SJSA1 (cell line): ENCODE results near the gene ISCA1. TPM values are rescaled to one million over a fixed set of nuclear protein-coding genes. Genes with fewer than 3 reads are reported as not detected.
A peak's percentile ranks its signal among the peaks of the same experiment; 100 is the strongest.
"Not testable (repeated sequence)": the region's sequence is repeated elsewhere in the genome, so short reads cannot be mapped to it uniquely, and the experiment has no call there.

Experiments used
- DNase-seq, 2 experiments: peaks; one replicate each; pipeline ENCODE4 v3.0.0-alpha.2; 2015 to 2020; ENCODE audit warnings: low spot score in 2 of 2, low read depth in 1 of 2
- H3K27ac ChIP-seq: fragments of 250-450 bp; sonication (Bioruptor Pico); 2 replicates; pipeline ENCODE4 v1.5.1; 2020; ENCODE audit warnings: mild to moderate bottlenecking, moderate library complexity
- H3K27me3 ChIP-seq: fragments of 250-450 bp; sonication (Bioruptor Pico); replicated peaks from 2 replicates; pipeline ENCODE4 v1.5.1; 2020; ENCODE audit warnings: mild to moderate bottlenecking, moderate library complexity
- H3K36me3 ChIP-seq: fragments of 250-450 bp; sonication (Bioruptor Pico); 2 replicates; pipeline ENCODE4 v1.5.1; 2020; ENCODE audit warnings: mild to moderate bottlenecking
- H3K4me1 ChIP-seq: fragments of 250-450 bp; sonication (Bioruptor Pico); replicated peaks from 2 replicates; pipeline ENCODE4 v1.6.1; 2021; ENCODE audit warnings: mild to moderate bottlenecking
- H3K4me3 ChIP-seq: fragments of 250-450 bp; sonication (Bioruptor Pico); 2 replicates; pipeline ENCODE4 v1.5.1; 2020; ENCODE audit warnings: mild to moderate bottlenecking
- H3K9me3 ChIP-seq: fragments of 250-450 bp; sonication (Bioruptor Pico); replicated peaks from 2 replicates; pipeline ENCODE4 v1.5.1; 2020; ENCODE audit warnings: mild to moderate bottlenecking
- total RNA-seq: library from RNA; depleted of rRNA; stranded (reverse); fragments of >200 nt; shearing (Covaris generic); gene quantifications from 2 replicates; pipeline ENCODE4 v1.2.3, GENCODE V29; 2014; rRNA removed

Gene ISCA1
- total RNA-seq = 41.9 and 60.0 TPM in 2 replicates

DNA sequence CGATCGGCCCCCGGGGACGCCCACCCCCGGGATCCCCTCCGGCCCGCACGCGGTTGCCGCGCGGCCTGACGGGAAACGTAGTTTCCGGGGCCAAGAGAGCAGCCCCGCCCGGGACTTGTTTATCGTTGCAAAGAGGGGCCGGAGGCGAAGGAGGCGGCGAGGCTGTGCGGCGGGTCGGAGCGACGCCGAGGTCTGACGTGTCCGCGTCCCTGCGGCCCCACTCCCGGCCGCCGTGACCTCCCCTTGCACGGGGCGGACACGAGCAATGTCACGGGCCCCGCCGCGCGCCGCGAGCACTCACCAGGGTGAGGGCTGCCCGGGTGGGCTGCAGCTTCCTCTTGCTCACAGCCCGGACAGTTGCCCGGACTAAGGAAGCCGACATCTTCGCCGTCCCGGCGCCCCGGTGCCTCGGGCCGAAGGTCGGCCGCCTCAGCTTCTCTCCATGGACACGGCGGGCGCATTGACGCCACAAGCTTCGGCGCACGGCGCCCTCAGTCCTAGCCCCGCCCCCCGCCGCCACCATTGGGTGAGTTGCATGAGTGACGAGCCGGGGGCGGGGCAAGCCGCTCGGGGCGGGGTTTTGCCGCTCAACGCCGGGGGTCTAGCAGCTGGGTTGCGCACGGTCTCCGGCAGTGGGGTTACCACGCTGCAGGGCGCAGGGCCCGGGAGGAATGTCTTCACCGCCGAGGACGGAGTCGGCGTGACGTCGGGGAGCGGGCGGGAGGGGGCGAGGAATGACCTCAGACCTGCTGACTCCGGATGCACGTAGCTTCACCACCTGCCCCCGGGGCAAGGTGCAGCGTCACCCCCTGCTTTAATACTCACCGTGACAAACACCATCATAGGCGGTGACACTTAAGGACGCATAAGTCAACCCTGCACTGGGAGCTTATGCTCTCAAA is at the start of gene ISCA1:
Gene ISCA1 (minus strand): TSS at position 462 of the 902 bp plus-strand sequence. CDS start 80 bp downstream, at position 382.
- H3K36me3 ChIP-seq = peaks cover 28% of the 10 kb centered on the region

DNA sequence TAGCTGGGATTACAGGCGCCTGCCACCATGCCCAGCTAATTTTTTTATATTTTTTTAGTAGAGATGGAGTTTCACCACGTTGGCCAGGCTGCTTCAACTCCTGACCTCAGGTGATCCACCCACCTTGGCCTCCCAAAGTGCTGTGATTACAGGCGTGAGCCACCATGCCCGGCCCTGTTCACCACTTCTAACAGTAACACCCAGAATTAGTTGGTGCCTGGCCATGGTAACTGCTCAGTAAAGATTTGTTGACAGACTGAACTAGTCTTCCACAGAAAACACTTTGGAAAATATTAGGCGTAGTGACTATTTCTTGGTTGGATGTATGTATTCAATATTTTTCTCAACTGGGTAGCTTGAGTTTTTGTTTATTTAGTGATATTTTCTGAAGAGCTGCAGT is 47.8 kb upstream of the ISCA1 start:
- DNase-seq = no peak
- H3K9me3 ChIP-seq = no peaks in the 10 kb centered on the region
- no peak overlapping the region for H3K4me3 ChIP-seq
- H3K27ac ChIP-seq = no peak overlapping the region
- peaks cover 82% of the 10 kb centered on the region for H3K36me3 ChIP-seq
- H3K4me1 ChIP-seq = peaks cover 40% of the 10 kb centered on the region
- H3K27me3 ChIP-seq = no peaks in the 10 kb centered on the region

More for the DNA sequence above, at the start of gene ISCA1:
- H3K4me3 ChIP-seq = peak within 1 kb of the TSS; percentile 88
- peak; percentile 93 to 97 for DNase-seq
- H3K9me3 ChIP-seq = no peaks in the 10 kb centered on the region
- H3K27ac ChIP-seq = peak within 1 kb of the TSS; percentile 93
- H3K4me1 ChIP-seq = peaks cover 16% of the 10 kb centered on the region
- no peaks in the 10 kb centered on the region for H3K27me3 ChIP-seq

- H3K4me3 ChIP-seq = no peak overlapping the region
- no peaks in the 10 kb centered on the region for H3K27me3 ChIP-seq
- no peak overlapping the region for H3K27ac ChIP-seq
- DNase-seq = no peak
- no peaks in the 10 kb centered on the region for H3K9me3 ChIP-seq
- H3K4me1 ChIP-seq = peaks cover 41% of the 10 kb centered on the region
- peaks cover 78% of the 10 kb centered on the region for H3K36me3 ChIP-seq
Measured at GRCh38 chr9:86329649-86330048, 47.3 kb upstream of the ISCA1 start.

GRCh38 chr9:86328156-86328555 is 45.8 kb upstream of the ISCA1 start:
- Histone ChIP-seq H3K4me3 (no peak overlapping the region), H3K36me3 (peaks cover 78% of the 10 kb centered on the region)

GRCh38 chr9:86326536-86326935 is 44.2 kb upstream of the ISCA1 start:
- no peak for DNase-seq
- Histone ChIP-seq H3K36me3 (peaks cover 76% of the 10 kb centered on the region), H3K27me3 (no peaks in the 10 kb centered on the region; the same call in 1 of the 2 replicates), H3K4me3 (no peak overlapping the region), H3K27ac (no peak overlapping the region), H3K4me1 (peaks cover 58% of the 10 kb centered on the region), H3K9me3 (no peaks in the 10 kb centered on the region)

More at GRCh38 chr9:86328156-86328555, 45.8 kb upstream of the ISCA1 start:
- Histone ChIP-seq H3K27ac (no peak overlapping the region), H3K4me1 (peaks cover 42% of the 10 kb centered on the region), H3K9me3 (no peaks in the 10 kb centered on the region), H3K27me3 (no peaks in the 10 kb centered on the region; the same call in 1 of the 2 replicates)
- no peak for DNase-seq

DNA sequence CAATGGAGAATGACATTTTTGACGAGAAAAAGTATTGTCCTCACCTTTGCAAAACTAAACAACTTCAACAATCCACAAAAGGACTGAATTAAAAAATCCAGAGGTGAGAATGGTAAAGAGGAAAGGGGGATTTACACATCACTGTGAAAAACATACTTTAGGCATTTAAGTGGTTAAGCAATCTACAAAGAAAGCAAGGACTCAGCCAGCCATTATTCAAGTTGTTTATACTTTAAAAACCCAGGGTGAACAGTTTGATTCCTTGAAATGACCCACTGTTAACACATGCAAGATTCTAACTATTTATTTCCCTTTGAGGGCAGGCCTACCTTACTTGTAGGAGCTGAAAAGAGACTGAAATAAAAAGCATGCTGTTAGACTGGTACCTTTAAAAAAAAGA is 42.6 kb upstream of the ISCA1 start:
- Histone ChIP-seq H3K27me3 (no peaks in the 10 kb centered on the region; the same call in 1 of the 2 replicates), H3K9me3 (no peaks in the 10 kb centered on the region), H3K27ac (peak overlapping the region; percentile 89; the same call in 1 of the 2 replicates), H3K4me1 (peaks cover 64% of the 10 kb centered on the region), H3K36me3 (peaks cover 78% of the 10 kb centered on the region), H3K4me3 (no peak overlapping the region)
- peak in 1 of 2 experiments; percentile 35 for DNase-seq

DNA sequence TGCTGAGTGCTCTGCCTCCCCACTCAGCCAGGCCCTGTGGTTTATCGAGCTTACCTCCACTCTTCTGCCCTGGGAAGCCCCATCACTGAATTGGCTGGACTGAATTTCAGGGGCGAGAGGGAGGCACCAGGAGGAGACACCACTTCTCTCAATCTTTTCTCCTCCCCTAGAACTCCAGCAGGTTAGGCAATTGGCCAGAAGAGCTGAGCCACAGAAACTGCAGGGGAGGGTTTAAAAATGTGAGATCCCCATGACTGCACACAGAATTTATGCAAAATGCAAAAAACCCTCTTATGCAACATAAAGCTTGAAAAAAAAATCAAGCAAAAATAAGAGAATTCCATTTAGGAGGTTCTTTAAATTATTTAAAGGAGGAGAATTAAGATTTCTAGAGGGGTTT is 42.0 kb upstream of the ISCA1 start:
- H3K27ac ChIP-seq = peak overlapping the region; percentile 89
- H3K27me3 ChIP-seq = no peaks in the 10 kb centered on the region; the same call in 1 of the 2 replicates
- H3K4me1 ChIP-seq = peaks cover 61% of the 10 kb centered on the region
- no peaks in the 10 kb centered on the region for H3K9me3 ChIP-seq
- H3K36me3 ChIP-seq = peaks cover 80% of the 10 kb centered on the region
- DNase-seq = no peak
- H3K4me3 ChIP-seq = no peak overlapping the region

DNA sequence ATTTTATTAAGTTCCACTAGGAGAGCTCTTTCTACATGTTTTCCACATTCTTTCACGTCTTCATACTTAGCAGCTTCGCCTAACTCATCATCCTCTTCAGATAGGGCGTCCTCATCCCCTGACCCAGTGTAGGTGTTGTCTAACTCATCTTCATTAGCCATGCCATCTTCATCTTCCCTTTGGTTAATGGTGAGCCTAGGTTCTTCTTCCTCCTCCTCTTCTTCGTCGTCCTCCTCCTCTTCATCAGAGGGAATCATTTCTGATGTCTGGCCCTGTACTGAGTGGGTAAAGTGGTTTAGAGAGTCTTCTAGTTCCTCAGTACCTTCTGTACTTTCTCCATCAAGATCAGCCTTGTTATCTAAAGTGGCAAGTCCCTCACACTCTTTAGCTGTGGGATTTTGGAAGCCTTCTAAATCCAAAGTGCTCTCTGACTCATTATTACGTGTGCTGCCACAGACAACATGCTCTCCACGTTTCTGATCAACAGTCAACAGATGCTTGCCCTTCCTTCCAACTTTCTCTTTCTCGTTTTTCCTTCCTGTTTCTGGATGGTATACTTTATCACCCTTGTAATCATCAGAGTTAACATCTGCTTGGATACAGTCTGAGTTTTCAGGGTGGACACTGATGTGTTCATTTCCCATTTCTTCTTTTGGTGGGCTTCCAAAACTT is 40.8 kb upstream of the ISCA1 start:
- H3K4me1 ChIP-seq = peaks cover 61% of the 10 kb centered on the region
- no peaks in the 10 kb centered on the region for H3K9me3 ChIP-seq
- peak overlapping the region; percentile 89 for H3K27ac ChIP-seq
- peak; percentile 46 to 73 for DNase-seq
- H3K4me3 ChIP-seq = no peak overlapping the region
- peaks cover 84% of the 10 kb centered on the region for H3K36me3 ChIP-seq
- no peaks in the 10 kb centered on the region; the same call in 1 of the 2 replicates for H3K27me3 ChIP-seq

GRCh38 chr9:86321373-86321772 is 39.0 kb upstream of the ISCA1 start:
- Histone ChIP-seq H3K36me3 (peaks cover 84% of the 10 kb centered on the region), H3K9me3 (no peaks in the 10 kb centered on the region), H3K27ac (peak overlapping the region; percentile 89), H3K27me3 (no peaks in the 10 kb centered on the region; the same call in 1 of the 2 replicates), H3K4me3 (no peak overlapping the region), H3K4me1 (peaks cover 59% of the 10 kb centered on the region)
- peak; percentile 87 to 92 for DNase-seq

GRCh38 chr9:86318187-86318586 is 35.8 kb upstream of the ISCA1 start:
- Histone ChIP-seq H3K9me3 (no peaks in the 10 kb centered on the region), H3K4me1 (peaks cover 27% of the 10 kb centered on the region), H3K27ac (no peak overlapping the region), H3K36me3 (peaks cover 85% of the 10 kb centered on the region), H3K4me3 (no peak overlapping the region), H3K27me3 (no peaks in the 10 kb centered on the region)
- DNase-seq = no peak

GRCh38 chr9:86315078-86315477 is 32.7 kb upstream of the ISCA1 start:
- Histone ChIP-seq H3K36me3 (peaks cover 76% of the 10 kb centered on the region), H3K27me3 (no peaks in the 10 kb centered on the region), H3K9me3 (no peaks in the 10 kb centered on the region), H3K4me1 (no peaks in the 10 kb centered on the region), H3K4me3 (no peak overlapping the region), H3K27ac (no peak overlapping the region)
- DNase-seq = no peak

DNA sequence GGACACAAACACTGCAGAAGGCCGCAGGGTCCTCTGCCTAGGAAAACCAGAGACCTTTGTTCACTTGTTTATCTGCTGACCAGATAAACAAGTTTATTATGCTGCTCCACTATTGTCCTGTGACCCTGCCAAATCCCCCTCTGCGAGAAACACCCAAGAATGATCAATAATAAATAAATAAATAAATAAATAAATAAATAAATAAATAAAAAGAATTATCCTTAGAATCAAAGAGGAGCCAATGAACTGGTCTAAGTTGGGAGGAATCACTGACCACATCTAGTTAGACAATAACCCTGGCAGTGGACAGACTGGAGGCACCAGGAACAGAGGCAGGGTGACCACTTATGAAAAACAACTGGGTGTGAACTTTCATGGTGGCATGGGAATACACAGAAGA is 30.6 kb upstream of the ISCA1 start:
- not testable (repeated sequence) for H3K4me3 ChIP-seq, DNase-seq, H3K27ac ChIP-seq, H3K4me1 ChIP-seq, H3K27me3 ChIP-seq, H3K9me3 ChIP-seq
- peaks cover 74% of the 10 kb centered on the region for H3K36me3 ChIP-seq

DNA sequence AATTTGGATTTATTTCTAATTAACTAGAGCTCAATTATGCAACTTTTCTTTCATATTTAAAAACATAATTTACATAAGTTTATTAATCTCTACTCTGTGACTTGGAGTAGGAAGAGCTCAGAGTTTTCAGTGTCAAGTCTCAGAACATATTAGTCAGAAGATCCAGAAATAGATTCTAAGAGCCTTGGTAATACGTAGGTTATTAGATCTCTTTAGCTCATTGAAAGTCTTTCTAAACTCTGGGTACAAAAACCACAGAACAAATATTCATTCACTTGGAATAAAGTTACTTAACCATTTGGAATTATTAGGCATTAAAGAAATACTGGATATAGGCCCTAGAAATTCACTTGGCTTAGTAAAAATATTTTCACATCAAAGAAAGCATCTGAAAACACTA is 26.3 kb upstream of the ISCA1 start:
- DNase-seq = no peak
- Histone ChIP-seq H3K36me3 (peaks cover 78% of the 10 kb centered on the region), H3K27ac (no peak overlapping the region), H3K27me3 (no peaks in the 10 kb centered on the region), H3K4me3 (no peak overlapping the region), H3K9me3 (no peaks in the 10 kb centered on the region), H3K4me1 (no peaks in the 10 kb centered on the region)

GRCh38 chr9:86304236-86304730 is 21.9 kb upstream of the ISCA1 start:
- Histone ChIP-seq H3K27ac (no peak overlapping the region), H3K36me3 (peaks cover 96% of the 10 kb centered on the region)

More at GRCh38 chr9:86304236-86304730, 21.9 kb upstream of the ISCA1 start:
- Histone ChIP-seq H3K27me3 (no peaks in the 10 kb centered on the region), H3K4me1 (peaks cover 4% of the 10 kb centered on the region), H3K4me3 (no peak overlapping the region), H3K9me3 (no peaks in the 10 kb centered on the region)
- DNase-seq = no peak
